ENCODE data around the gene AQP7. TPM values are rescaled to one million over a fixed set of nuclear protein-coding genes. Genes with fewer than 3 reads are reported as not detected.
A peak's percentile ranks its signal among the peaks of the same experiment; 100 is the strongest.
"Not testable (repeated sequence)": the region's sequence is repeated elsewhere in the genome, so short reads cannot be mapped to it uniquely, and the experiment has no call there.

Gene AQP7
- total RNA-seq: 10 to 100 TPM in 1 of 2 donors, 1 to 10 TPM in 1; 4.2 to 29.7 TPM

DNA sequence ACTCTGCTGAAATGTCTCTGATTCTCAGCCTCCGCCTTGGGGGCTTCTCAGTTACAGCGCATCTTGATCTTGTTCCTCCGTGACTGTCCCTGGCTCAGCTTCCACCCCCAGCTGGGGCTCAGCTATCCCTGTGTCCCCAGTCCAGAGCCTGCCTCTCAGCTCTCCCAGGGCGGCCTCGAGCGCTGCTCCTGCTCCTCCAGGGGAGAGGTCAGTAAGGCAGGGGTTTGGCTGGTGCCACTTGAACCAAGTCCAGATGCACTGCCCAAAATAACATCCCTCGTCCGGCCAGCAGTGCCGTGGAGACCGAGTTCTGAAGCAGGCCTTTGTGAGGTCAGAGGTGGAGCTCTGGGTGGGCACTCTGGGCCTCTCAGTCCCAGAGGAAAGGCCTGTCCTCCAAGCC, at the start of gene AQP7:
AQP7 (minus strand) TSS at position 198 of the 400 bp plus-strand sequence. CDS start 1,306 bp downstream, outside the sequence.
- H3K9me3 ChIP-seq; H3K4me3 ChIP-seq; DNase-seq; H3K27me3 ChIP-seq; H3K27ac ChIP-seq; H3K36me3 ChIP-seq (replicated peaks in 1 of 2; ENCODE audit: insufficient read depth in 1 of 2, low read depth in 2 of 2); ATAC-seq; H3K4me1 ChIP-seq: not testable (repeated sequence)
- intact Hi-C loops (cut with DNase I): loop anchor here (5.0 kb wide), 1 partner anchor 65 kb away; no protein-coding TSS in a partner anchor
- 67 to 94% methylated on average over 2 to 10 of the region's 10 CpGs for WGBS, 2 donors

DNA sequence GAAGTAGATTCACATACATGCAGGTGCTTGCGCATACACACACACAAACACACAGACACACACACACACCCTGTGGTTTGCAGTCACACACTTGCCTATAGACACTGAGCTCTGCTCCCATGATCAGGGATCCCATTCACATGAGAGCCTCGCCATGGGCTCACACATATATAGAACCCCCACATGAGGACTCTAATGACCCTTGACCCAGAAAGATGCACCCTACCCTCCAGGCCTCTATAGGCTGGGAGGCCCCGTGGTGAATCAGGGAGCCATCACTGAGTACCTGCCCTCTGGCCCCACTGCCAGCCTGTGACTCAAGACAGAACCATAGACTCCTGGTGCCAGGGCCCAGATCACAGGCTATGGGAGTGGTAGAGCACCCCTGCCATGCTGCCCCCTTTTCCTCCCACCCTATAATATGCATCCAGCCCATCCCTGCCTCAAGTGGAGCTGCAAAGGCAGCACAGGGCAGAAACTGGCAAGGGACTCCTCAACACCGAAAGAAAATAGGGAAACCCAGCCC, 48.3 kb upstream of the AQP7 start:
- 86 to 100% methylated on average over 1 to 4 of the region's 4 CpGs for WGBS, 2 donors
- no peak for ATAC-seq
- TF ChIP-seq, protein P1, sequence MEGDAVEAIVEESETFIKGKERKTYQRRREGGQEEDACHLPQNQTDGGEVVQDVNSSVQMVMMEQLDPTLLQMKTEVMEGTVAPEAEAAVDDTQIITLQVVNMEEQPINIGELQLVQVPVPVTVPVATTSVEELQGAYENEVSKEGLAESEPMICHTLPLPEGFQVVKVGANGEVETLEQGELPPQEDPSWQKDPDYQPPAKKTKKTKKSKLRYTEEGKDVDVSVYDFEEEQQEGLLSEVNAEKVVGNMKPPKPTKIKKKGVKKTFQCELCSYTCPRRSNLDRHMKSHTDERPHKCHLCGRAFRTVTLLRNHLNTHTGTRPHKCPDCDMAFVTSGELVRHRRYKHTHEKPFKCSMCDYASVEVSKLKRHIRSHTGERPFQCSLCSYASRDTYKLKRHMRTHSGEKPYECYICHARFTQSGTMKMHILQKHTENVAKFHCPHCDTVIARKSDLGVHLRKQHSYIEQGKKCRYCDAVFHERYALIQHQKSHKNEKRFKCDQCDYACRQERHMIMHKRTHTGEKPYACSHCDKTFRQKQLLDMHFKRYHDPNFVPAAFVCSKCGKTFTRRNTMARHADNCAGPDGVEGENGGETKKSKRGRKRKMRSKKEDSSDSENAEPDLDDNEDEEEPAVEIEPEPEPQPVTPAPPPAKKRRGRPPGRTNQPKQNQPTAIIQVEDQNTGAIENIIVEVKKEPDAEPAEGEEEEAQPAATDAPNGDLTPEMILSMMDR (IDR thresholded peaks at IDR 0.05): no peak
- no peak for TF ChIP-seq POLR2A (IDR thresholded peaks at IDR 0.05)

DNA sequence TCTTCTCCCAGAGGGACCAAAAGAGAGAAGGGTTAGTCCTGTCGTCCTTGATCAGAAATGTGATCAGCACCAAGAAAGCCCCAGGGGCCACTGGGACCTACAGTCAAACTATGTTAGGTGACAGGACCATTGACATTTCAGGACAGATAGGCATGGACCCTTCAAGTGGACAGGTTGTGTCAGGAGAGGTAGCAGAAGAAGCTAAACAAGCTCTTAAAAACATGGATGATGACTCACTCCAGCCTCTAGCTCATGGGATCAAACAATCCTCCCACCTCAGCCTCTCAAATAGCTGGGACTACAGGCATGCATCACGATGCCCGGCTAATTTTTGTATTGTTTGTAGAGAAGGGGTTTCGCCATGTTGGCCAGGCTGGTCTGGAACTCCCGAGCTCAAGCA, 47.3 kb upstream of the AQP7 start:
- ATAC-seq (no peak), DNase-seq (no peak)
- Histone ChIP-seq H3K27me3 (no peaks in the 10 kb centered on the region), H3K9me3 (no peaks in the 10 kb centered on the region), H3K27ac (no peak overlapping the region), H3K4me3 (no peak overlapping the region), H3K4me1 (peaks cover 33% of the 10 kb centered on the region), H3K36me3 (replicated peaks in 1 of 2; ENCODE audit: insufficient read depth in 1 of 2, low read depth in 2 of 2) (no peaks in the 10 kb centered on the region)
- TF ChIP-seq, protein P1 (IDR thresholded peaks at IDR 0.05): no peak
- no peak for TF ChIP-seq POLR2A (IDR thresholded peaks at IDR 0.05)
- intact Hi-C loops (cut with DNase I): no loop called here
- 90 to 95% methylated on average over 5 of the region's 5 CpGs for WGBS, 2 donors

More for the DNA sequence above, 48.3 kb upstream of the AQP7 start:
- H3K27me3 ChIP-seq: no peaks in the 10 kb centered on the region
- peaks cover 24% of the 10 kb centered on the region for H3K4me1 ChIP-seq
- intact Hi-C loops (cut with DNase I): no loop called here
- no peaks in the 10 kb centered on the region for H3K9me3 ChIP-seq
- H3K36me3 ChIP-seq (replicated peaks in 1 of 2; ENCODE audit: insufficient read depth in 1 of 2, low read depth in 2 of 2): no peaks in the 10 kb centered on the region
- no peak overlapping the region for H3K27ac ChIP-seq
- no peak for DNase-seq
- no peak overlapping the region for H3K4me3 ChIP-seq

- Histone ChIP-seq H3K27me3 (no peaks in the 10 kb centered on the region), H3K4me3 (peak overlapping the region in 1 of 2 donors; percentile 41), H3K4me1 (peaks cover 36% of the 10 kb centered on the region), H3K9me3 (no peaks in the 10 kb centered on the region), H3K27ac (peak overlapping the region; percentile 67 to 89 (median 84)), H3K36me3 (replicated peaks in 1 of 2; ENCODE audit: insufficient read depth in 1 of 2, low read depth in 2 of 2) (no peaks in the 10 kb centered on the region)
- TF ChIP-seq, protein P1 (IDR thresholded peaks at IDR 0.05): no peak
- no peak for TF ChIP-seq POLR2A (IDR thresholded peaks at IDR 0.05)
- intact Hi-C loops (cut with DNase I): no loop called here
- WGBS, 2 donors: 26 to 28% methylated on average over 15 to 20 of the region's 20 CpGs
- DNase-seq (peak; percentile 41 to 74 (median 53)), ATAC-seq (peak; percentile 6)
These were observed 45.6 kb upstream of the AQP7 start for GRCh38 chr9:33447799-33448553.

GRCh38 chr9:33446946-33447798, 44.8 kb upstream of the AQP7 start, which contains the start of gene AQP3:
AQP3 (minus strand) TSS chr9:33447593; CDS start chr9:33447530, 63 bp downstream.
- ATAC-seq: peak; percentile 83

More at GRCh38 chr9:33446946-33447798, 44.8 kb upstream of the AQP7 start, which contains the start of gene AQP3:
- H3K27ac ChIP-seq: peak within 1 kb of the TSS; percentile 67 to 89 (median 84)
- no peaks in the 10 kb centered on the region for H3K27me3 ChIP-seq
- TF ChIP-seq, protein P1 (IDR thresholded peaks at IDR 0.05): peak in 6 of 7 experiments; percentile 11 to 45 (median 32)
- TF ChIP-seq POLR2A (IDR thresholded peaks at IDR 0.05): peak; percentile 84 to 85 (median 84)
- intact Hi-C loops (cut with DNase I): no loop called here
- peaks cover 36% of the 10 kb centered on the region for H3K4me1 ChIP-seq
- 1 to 4% methylated on average over 10 to 41 of the region's 50 CpGs for WGBS, 2 donors
- no peaks in the 10 kb centered on the region for H3K9me3 ChIP-seq
- peak; percentile 75 to 82 (median 80) for DNase-seq
- peaks cover 0 to 3% of the 10 kb centered on the region in 2 donors for H3K36me3 ChIP-seq (replicated peaks in 1 of 2; ENCODE audit: insufficient read depth in 1 of 2, low read depth in 2 of 2)
- H3K4me3 ChIP-seq: peak within 1 kb of the TSS; percentile 10 to 41
